H9 (cell line): ENCODE data around the gene PRPH. TPM values are rescaled to one million over a fixed set of nuclear protein-coding genes. Genes with fewer than 3 reads are reported as not detected.
A peak's percentile ranks its signal among the peaks of the same experiment; 100 is the strongest.

Experiments
- DNase-seq: peaks from one replicate; pipeline ENCODE4 v3.0.0-alpha.2; 2017
- H2AFZ ChIP-seq: one replicate; pipeline ENCODE4 v1.6.1; 2013; ENCODE audit warnings: mild to moderate bottlenecking, low read length, control low read depth, moderate library complexity
- H2AK5ac ChIP-seq: 2 replicates; pipeline ENCODE4 v1.6.1; 2013; ENCODE audit warnings: low read length, control low read depth, mixed read lengths; ENCODE audit not compliant: insufficient read length
- H2BK120ac ChIP-seq: one replicate; pipeline ENCODE4 v1.6.1; 2013; ENCODE audit warnings: low read depth, mild to moderate bottlenecking, low read length, control low read depth, inconsistent platforms; ENCODE audit not compliant: poor library complexity, severe bottlenecking
- H2BK12ac ChIP-seq: 2 replicates; pipeline ENCODE4 v1.6.1; 2013; ENCODE audit warnings: low read length, control low read depth, mixed read lengths, low read depth; ENCODE audit not compliant: insufficient read length
- H2BK15ac ChIP-seq: 2 replicates; pipeline ENCODE4 v1.6.1; 2013; ENCODE audit warnings: low read depth, low read length, control low read depth
- H2BK20ac ChIP-seq: one replicate; pipeline ENCODE4 v1.6.1; 2013; ENCODE audit warnings: low read depth, mild to moderate bottlenecking, low read length, control low read depth, inconsistent platforms; ENCODE audit not compliant: poor library complexity, severe bottlenecking
- H2BK5ac ChIP-seq: 2 replicates; pipeline ENCODE4 v1.6.1; 2013; ENCODE audit warnings: low read length, control low read depth, mixed read lengths; ENCODE audit not compliant: insufficient read length
- H3K14ac ChIP-seq: 2 replicates; pipeline ENCODE4 v1.6.1; 2013; ENCODE audit warnings: low read length, control low read depth; ENCODE audit not compliant: insufficient read depth
- H3K18ac ChIP-seq: 2 replicates; pipeline ENCODE4 v1.6.1; 2013; ENCODE audit warnings: low read depth, mild to moderate bottlenecking, mixed read lengths, low read length, control low read depth; ENCODE audit not compliant: insufficient read length
- H3K23ac ChIP-seq: 2 replicates; pipeline ENCODE4 v1.6.1; 2013; ENCODE audit warnings: low read length, control low read depth, mixed read lengths, low read depth; ENCODE audit not compliant: insufficient read length
- H3K23me2 ChIP-seq: 2 replicates; pipeline ENCODE4 v1.6.1; 2013; ENCODE audit warnings: low read depth, mild to moderate bottlenecking, mixed read lengths, low read length, control low read depth; ENCODE audit not compliant: insufficient read length, poor library complexity, severe bottlenecking
- H3K27ac ChIP-seq: 2 replicates; pipeline ENCODE4 v1.5.1; 2013; ENCODE audit warnings: low read length, control low read depth, mixed read lengths, low read depth; ENCODE audit not compliant: insufficient read length
- H3K27me3 ChIP-seq: 2 replicates; pipeline ENCODE4 v1.6.1; 2013; ENCODE audit warnings: low read length, control low read depth, inconsistent platforms; ENCODE audit not compliant: insufficient read depth
- H3K4ac ChIP-seq: 2 replicates; pipeline ENCODE4 v1.6.1; 2013; ENCODE audit warnings: low read depth, mild to moderate bottlenecking, control low read depth, inconsistent platforms, low read length, moderate library complexity
- H3K4me1 ChIP-seq: 2 replicates; pipeline ENCODE4 v1.6.1; 2013; ENCODE audit warnings: low read length, control low read depth, inconsistent platforms; ENCODE audit not compliant: insufficient read depth
- H3K4me2 ChIP-seq: 2 replicates; pipeline ENCODE4 v1.6.1; 2013; ENCODE audit warnings: low read length, control low read depth, mixed read lengths; ENCODE audit not compliant: insufficient read length, insufficient read depth
- H3K56ac ChIP-seq: 2 replicates; pipeline ENCODE4 v1.6.1; 2013; ENCODE audit warnings: low read depth, mild to moderate bottlenecking, mixed read lengths, low read length, control low read depth; ENCODE audit not compliant: insufficient read length
- H3K79me1 ChIP-seq: 2 replicates; pipeline ENCODE4 v1.6.1; 2013; ENCODE audit warnings: low read depth, mild to moderate bottlenecking, moderate library complexity, low read length, control low read depth, inconsistent platforms; ENCODE audit not compliant: insufficient read depth, poor library complexity, severe bottlenecking
- H3K79me2 ChIP-seq: 2 replicates; pipeline ENCODE4 v1.6.1; 2013; ENCODE audit warnings: low read length, control low read depth, inconsistent platforms; ENCODE audit not compliant: insufficient read depth
- H3K9ac ChIP-seq: 2 replicates; pipeline ENCODE4 v1.6.1; 2013; ENCODE audit warnings: low read length, control low read depth, mixed read lengths; ENCODE audit not compliant: insufficient read length; ENCODE audit errors: extremely low read depth
- H3K9me3 ChIP-seq: one replicate; pipeline ENCODE4 v1.6.1; 2013; ENCODE audit warnings: low read depth, low read length, inconsistent platforms; ENCODE audit not compliant: control insufficient read depth
- H3T11ph ChIP-seq: one replicate; pipeline ENCODE4 v1.6.1; 2013; ENCODE audit warnings: mild to moderate bottlenecking, low read length, control low read depth, inconsistent platforms
- H4K20me1 ChIP-seq: one replicate; pipeline ENCODE4 v1.6.1; 2013; ENCODE audit not compliant: control insufficient read depth, insufficient read length, insufficient read depth
- H4K5ac ChIP-seq: 2 replicates; pipeline ENCODE4 v1.6.1; 2013; ENCODE audit warnings: low read depth, mild to moderate bottlenecking, mixed read lengths, low read length, control low read depth; ENCODE audit not compliant: insufficient read length
- H4K8ac ChIP-seq: replicated peaks from 2 replicates; pipeline ENCODE4 v1.6.1; 2013; ENCODE audit warnings: low read length, control low read depth, mixed read lengths, low read depth; ENCODE audit not compliant: insufficient read length
- H4K91ac ChIP-seq: 2 replicates; pipeline ENCODE4 v1.6.1; 2013; ENCODE audit warnings: low read depth, mild to moderate bottlenecking, moderate library complexity, mixed read lengths, low read length, control low read depth; ENCODE audit not compliant: insufficient read length
- H3K27ac Mint-ChIP-seq, 3 experiments: 2 replicates in 2 of 3; 3 replicates in 1 of 3; pipeline ENCODE4 v1.8.0; 2020 to 2021; ENCODE audit warnings: mixed read lengths in 3 of 3, mild to moderate bottlenecking in 1 of 3, moderate library complexity in 1 of 3
- H3K27me3 Mint-ChIP-seq: 2 replicates; pipeline ENCODE4 v1.8.0; 2021; ENCODE audit warnings: low read depth, mild to moderate bottlenecking, moderate library complexity, mixed read lengths
- H3K36me3 Mint-ChIP-seq, 3 experiments: 2 replicates in 2 of 3; 3 replicates in 1 of 3; pipeline ENCODE4 v1.8.0; 2020 to 2021; ENCODE audit warnings: low read depth in 3 of 3, mixed read lengths in 3 of 3; ENCODE audit not compliant: insufficient read depth in 1 of 3
- H3K4me1 Mint-ChIP-seq, 2 experiments: 2 replicates each; pipeline ENCODE4 v1.8.0; 2020; ENCODE audit warnings: mixed read lengths in 2 of 2
- H3K4me3 Mint-ChIP-seq, 2 experiments: 2 replicates in 1 of 2; 3 replicates in 1 of 2; pipeline ENCODE4 v1.8.0; 2020 to 2021; ENCODE audit warnings: mild to moderate bottlenecking in 2 of 2, mixed read lengths in 2 of 2, moderate library complexity in 1 of 2
- H3K9me3 Mint-ChIP-seq, 2 experiments: 2 replicates in 1 of 2; 3 replicates in 1 of 2; pipeline ENCODE4 v1.8.0; 2020; ENCODE audit warnings: mild to moderate bottlenecking in 2 of 2, mixed read lengths in 2 of 2, moderate library complexity in 1 of 2
- WGBS: extraction: QIAGEN DNeasy Blood & Tissue Kit; methylation state at CpG from one replicate; pipeline ENCODE4 v1.1.7; 2013; ENCODE audit warnings: missing lambda C conversion rate, low lambda C conversion rate, mixed read lengths; ENCODE audit not compliant: insufficient read length; ENCODE audit errors: extremely low coverage; 5-methylcytosine and 5-hydroxymethylcytosine counted together
- total RNA-seq: library from RNA; stranded (reverse); gene quantifications from 2 replicates; pipeline ENCODE4 v1.2.1, GENCODE V29; 2021
- TF ChIP-seq, protein P1 (sequence below): fragments of 200-600 bp; sonication (generic); conservative IDR thresholded peaks from 3 replicates; pipeline ENCODE4 v1.8.0; 2021; ENCODE audit warnings: antibody characterized with exemption, mild to moderate bottlenecking

PRPH gene
- total RNA-seq, 1 experiment from 2014 or later, result 1.1 TPM

DNA sequence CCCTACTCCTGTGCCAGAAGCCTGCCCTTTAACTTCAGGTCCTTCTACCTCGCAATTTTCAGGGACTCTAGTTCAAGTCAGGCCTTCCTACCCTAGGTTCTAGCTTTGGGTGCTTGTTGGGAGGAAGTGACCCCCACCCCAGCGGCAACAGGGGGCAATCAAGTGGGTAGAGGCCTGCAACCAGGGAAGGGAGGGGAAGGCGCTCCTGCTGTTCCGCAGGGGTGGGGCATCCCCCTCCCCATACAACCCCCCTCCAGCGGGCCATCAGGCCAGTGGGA lies 204 bp upstream of the PRPH start:
- Histone ChIP-seq H2AFZ (no peak overlapping the region), H3K9ac (no peak overlapping the region), H3K23me2 (peaks cover 5% of the 10 kb centered on the region), H2BK12ac (no peak overlapping the region), H3K23ac (no peak overlapping the region), H3K79me1 (no peaks in the 10 kb centered on the region), H2BK120ac (no peak overlapping the region), H3K4me2 (peak overlapping the region; percentile 46), H3K4me1 (no peaks in the 10 kb centered on the region), H3K27ac (no peak overlapping the region), H2AK5ac (no peak overlapping the region), H3K4ac (no peak overlapping the region), H3K9me3 (no peaks in the 10 kb centered on the region), H3T11ph (no peak overlapping the region), H2BK20ac (no peak overlapping the region), H4K91ac (no peak overlapping the region), H2BK15ac (no peak overlapping the region), H3K56ac (no peak overlapping the region), H3K79me2 (no peaks in the 10 kb centered on the region), H3K27me3 (peaks cover 56% of the 10 kb centered on the region), H3K14ac (no peak overlapping the region), H4K20me1 (peaks cover 3% of the 10 kb centered on the region), H4K8ac (no peak overlapping the region), H3K18ac (no peak overlapping the region), H2BK5ac (no peak overlapping the region), H4K5ac (no peak overlapping the region)
- Mint-ChIP-seq H3K4me1 (peaks cover 14 to 42% of the 10 kb centered on the region in 2 experiments), H3K27me3 (peaks cover 89% of the 10 kb centered on the region), H3K4me3 (peak overlapping the region in 1 of 2 experiments; percentile 20; a peak in 1 of 5 replicates), H3K27ac (no peak overlapping the region), H3K36me3 (no peaks in the 10 kb centered on the region; a peak in 2 of 7 replicates), H3K9me3 (peaks cover 0 to 2% of the 10 kb centered on the region in 2 experiments; a peak in 1 of 5 replicates)
- WGBS, result no CpG with 5 or more reads among the region's 5 CpGs
- TF ChIP-seq, protein P1, sequence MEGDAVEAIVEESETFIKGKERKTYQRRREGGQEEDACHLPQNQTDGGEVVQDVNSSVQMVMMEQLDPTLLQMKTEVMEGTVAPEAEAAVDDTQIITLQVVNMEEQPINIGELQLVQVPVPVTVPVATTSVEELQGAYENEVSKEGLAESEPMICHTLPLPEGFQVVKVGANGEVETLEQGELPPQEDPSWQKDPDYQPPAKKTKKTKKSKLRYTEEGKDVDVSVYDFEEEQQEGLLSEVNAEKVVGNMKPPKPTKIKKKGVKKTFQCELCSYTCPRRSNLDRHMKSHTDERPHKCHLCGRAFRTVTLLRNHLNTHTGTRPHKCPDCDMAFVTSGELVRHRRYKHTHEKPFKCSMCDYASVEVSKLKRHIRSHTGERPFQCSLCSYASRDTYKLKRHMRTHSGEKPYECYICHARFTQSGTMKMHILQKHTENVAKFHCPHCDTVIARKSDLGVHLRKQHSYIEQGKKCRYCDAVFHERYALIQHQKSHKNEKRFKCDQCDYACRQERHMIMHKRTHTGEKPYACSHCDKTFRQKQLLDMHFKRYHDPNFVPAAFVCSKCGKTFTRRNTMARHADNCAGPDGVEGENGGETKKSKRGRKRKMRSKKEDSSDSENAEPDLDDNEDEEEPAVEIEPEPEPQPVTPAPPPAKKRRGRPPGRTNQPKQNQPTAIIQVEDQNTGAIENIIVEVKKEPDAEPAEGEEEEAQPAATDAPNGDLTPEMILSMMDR, result no peak
- DNase-seq, result no peak
